ENCODE results near the gene AFF3. TPM values are rescaled to one million over a fixed set of nuclear protein-coding genes. Genes with fewer than 3 reads are reported as not detected.

AFF3 gene
- total RNA-seq, 1 donor from 2014 or later: 7.3 TPM

- no peaks in the 10 kb centered on the region for H3K36me3 Mint-ChIP-seq (ENCODE audit: insufficient read depth)
- TF ChIP-seq, protein P1, sequence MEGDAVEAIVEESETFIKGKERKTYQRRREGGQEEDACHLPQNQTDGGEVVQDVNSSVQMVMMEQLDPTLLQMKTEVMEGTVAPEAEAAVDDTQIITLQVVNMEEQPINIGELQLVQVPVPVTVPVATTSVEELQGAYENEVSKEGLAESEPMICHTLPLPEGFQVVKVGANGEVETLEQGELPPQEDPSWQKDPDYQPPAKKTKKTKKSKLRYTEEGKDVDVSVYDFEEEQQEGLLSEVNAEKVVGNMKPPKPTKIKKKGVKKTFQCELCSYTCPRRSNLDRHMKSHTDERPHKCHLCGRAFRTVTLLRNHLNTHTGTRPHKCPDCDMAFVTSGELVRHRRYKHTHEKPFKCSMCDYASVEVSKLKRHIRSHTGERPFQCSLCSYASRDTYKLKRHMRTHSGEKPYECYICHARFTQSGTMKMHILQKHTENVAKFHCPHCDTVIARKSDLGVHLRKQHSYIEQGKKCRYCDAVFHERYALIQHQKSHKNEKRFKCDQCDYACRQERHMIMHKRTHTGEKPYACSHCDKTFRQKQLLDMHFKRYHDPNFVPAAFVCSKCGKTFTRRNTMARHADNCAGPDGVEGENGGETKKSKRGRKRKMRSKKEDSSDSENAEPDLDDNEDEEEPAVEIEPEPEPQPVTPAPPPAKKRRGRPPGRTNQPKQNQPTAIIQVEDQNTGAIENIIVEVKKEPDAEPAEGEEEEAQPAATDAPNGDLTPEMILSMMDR (IDR thresholded peaks at IDR 0.05; ENCODE audit: unreplicated experiment): no peak
- no peaks in the 10 kb centered on the region for H3K4me1 Mint-ChIP-seq (ENCODE audit: low read depth)
- no peaks in the 10 kb centered on the region for H3K9me3 Mint-ChIP-seq (ENCODE audit: low read depth)
- H3K4me3 Mint-ChIP-seq (ENCODE audit: low read depth): no peak overlapping the region
- H3K27me3 Mint-ChIP-seq: no peaks in the 10 kb centered on the region
- no peak for DNase-seq (ENCODE audit: low spot score, unreplicated experiment)
- no peak overlapping the region for H3K27ac Mint-ChIP-seq
Observed at GRCh38 chr2:99622534-99622933, 519.9 kb downstream of the AFF3 start.

GRCh38 chr2:99621774-99622173 lies 520.6 kb downstream of the AFF3 start:
- no peak for DNase-seq (ENCODE audit: low spot score, unreplicated experiment)
- Mint-ChIP-seq H3K4me1 (ENCODE audit: low read depth) (no peaks in the 10 kb centered on the region), H3K27me3 (no peaks in the 10 kb centered on the region), H3K9me3 (ENCODE audit: low read depth) (no peaks in the 10 kb centered on the region), H3K36me3 (ENCODE audit: insufficient read depth) (no peaks in the 10 kb centered on the region), H3K4me3 (ENCODE audit: low read depth) (no peak overlapping the region), H3K27ac (no peak overlapping the region)
- TF ChIP-seq, protein P1 (IDR thresholded peaks at IDR 0.05; ENCODE audit: unreplicated experiment): no peak

- no peak for DNase-seq (ENCODE audit: low spot score, unreplicated experiment)
- no peaks in the 10 kb centered on the region for H3K9me3 Mint-ChIP-seq (ENCODE audit: low read depth)
- no peak overlapping the region for H3K27ac Mint-ChIP-seq
- H3K4me3 Mint-ChIP-seq (ENCODE audit: low read depth): no peak overlapping the region
- H3K4me1 Mint-ChIP-seq (ENCODE audit: low read depth): no peaks in the 10 kb centered on the region
- TF ChIP-seq, protein P1 (IDR thresholded peaks at IDR 0.05; ENCODE audit: unreplicated experiment): no peak
- H3K27me3 Mint-ChIP-seq: no peaks in the 10 kb centered on the region
- no peaks in the 10 kb centered on the region for H3K36me3 Mint-ChIP-seq (ENCODE audit: insufficient read depth)
Observed at GRCh38 chr2:99621106-99621505, 521.3 kb downstream of the AFF3 start.

- H3K27me3 Mint-ChIP-seq: no peaks in the 10 kb centered on the region
Observed at GRCh38 chr2:99619151-99619550, 523.2 kb downstream of the AFF3 start.

DNA sequence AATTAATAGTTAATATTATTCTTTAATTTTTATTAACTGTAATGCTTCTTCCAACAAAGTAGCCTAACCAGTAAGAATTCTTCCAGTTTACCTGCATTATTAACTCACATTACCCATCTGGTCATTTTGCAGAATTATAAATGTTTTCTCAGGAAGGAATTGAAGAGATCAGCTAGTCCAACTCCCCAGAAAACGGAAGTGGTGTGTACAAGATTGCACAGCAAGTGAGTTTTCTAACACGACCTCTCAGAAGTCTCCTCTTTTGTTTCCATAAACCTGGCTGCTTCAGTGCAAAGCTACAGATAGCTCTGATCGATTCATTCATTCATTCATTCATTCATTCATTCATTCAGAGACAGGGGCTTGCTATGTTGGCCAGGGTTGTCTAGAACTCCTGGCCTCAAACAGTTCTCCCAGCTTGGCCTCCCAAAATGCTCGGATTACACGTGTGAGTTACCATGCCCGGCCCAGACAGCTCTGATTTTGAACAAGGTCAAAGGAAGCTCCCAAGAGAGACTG lies 523.8 kb downstream of the AFF3 start:
- Mint-ChIP-seq H3K27me3 (no peaks in the 10 kb centered on the region), H3K4me1 (ENCODE audit: low read depth) (no peaks in the 10 kb centered on the region), H3K27ac (no peak overlapping the region), H3K36me3 (ENCODE audit: insufficient read depth) (no peaks in the 10 kb centered on the region), H3K9me3 (ENCODE audit: low read depth) (no peaks in the 10 kb centered on the region), H3K4me3 (ENCODE audit: low read depth) (no peak overlapping the region)
- DNase-seq (ENCODE audit: low spot score, unreplicated experiment): no peak
- TF ChIP-seq, protein P1 (IDR thresholded peaks at IDR 0.05; ENCODE audit: unreplicated experiment): no peak

More at GRCh38 chr2:99619151-99619550, 523.2 kb downstream of the AFF3 start:
- H3K36me3 Mint-ChIP-seq (ENCODE audit: insufficient read depth): no peaks in the 10 kb centered on the region
- TF ChIP-seq, protein P1 (IDR thresholded peaks at IDR 0.05; ENCODE audit: unreplicated experiment): no peak
- H3K9me3 Mint-ChIP-seq (ENCODE audit: low read depth): no peaks in the 10 kb centered on the region
- H3K4me1 Mint-ChIP-seq (ENCODE audit: low read depth): no peaks in the 10 kb centered on the region
- no peak overlapping the region for H3K27ac Mint-ChIP-seq
- DNase-seq (ENCODE audit: low spot score, unreplicated experiment): no peak
- H3K4me3 Mint-ChIP-seq (ENCODE audit: low read depth): no peak overlapping the region

Measured in progenitor cell of endocrine pancreas (in vitro differentiated cells).